Activated gamma-delta T cell (primary cell): ENCODE results near the gene SLC2A8.

Source experiments
- DNase-seq: peaks from one replicate; lab custom pipeline; 2025; lab: John Stamatoyannopoulos, UW

SLC2A8 gene

DNA sequence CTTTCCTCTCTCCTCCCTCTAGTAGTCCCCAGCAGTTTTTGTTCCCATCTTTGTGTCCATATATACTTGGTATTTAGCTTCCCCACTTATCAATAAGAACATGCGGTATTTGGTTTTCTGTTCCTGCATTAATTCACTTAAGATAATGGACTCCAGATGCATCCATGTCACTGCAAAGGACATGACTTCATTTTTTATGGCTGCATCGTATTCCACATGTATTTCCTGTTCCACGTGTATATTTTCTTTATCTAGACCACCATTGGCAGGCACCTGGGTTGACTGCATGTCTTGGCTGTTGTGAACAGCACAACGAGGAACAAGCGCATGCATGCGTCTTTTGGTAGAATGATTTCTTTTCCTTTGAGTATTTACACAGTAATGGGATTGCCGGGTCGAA lies 33.4 kb downstream of the SLC2A8 start:
- no peak for DNase-seq

- no peak for DNase-seq
Observed at GRCh38 chr9:127437497-127438264, 40.7 kb downstream of the SLC2A8 start.

DNA sequence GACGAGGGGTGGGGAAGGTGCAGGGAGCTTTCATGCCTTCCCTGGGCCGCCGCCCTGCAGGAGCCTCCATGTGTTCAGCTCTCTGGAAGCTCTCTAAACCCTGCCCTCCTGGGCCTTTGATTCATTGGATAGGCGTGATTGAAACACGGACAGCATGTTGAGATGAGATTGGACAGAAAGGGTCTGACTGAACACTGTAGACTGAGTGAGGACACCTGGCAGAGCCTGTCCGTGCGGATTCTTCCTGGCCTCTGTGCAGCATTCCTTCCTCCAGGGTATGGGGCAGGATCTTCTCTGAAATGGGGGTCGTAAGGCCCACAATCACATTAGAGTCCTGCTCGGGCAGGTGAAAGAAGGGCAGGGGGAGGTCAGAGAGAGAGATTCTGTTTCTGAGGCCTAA lies 41.4 kb downstream of the SLC2A8 start:
- no peak for DNase-seq

DNA sequence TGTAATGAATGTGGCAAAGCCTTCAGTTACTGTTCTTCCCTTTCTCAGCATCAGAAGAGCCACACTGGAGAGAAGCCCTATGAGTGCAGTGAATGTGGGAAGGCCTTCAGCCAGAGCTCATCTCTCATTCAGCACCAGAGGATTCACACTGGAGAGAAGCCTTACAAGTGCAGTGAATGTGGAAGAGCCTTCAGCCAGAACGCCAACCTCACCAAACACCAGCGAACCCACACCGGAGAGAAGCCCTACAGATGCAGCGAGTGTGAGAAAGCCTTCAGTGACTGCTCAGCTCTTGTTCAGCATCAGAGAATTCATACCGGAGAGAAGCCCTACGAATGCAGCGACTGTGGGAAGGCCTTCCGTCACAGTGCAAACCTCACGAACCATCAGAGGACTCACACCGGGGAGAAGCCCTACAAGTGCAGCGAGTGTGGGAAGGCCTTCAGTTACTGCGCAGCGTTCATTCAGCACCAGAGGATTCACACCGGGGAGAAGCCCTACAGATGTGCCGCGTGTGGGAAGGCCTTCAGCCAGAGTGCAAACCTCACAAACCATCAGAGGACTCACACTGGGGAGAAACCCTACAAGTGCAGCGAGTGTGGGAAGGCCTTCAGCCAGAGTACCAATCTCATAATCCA lies 47.4 kb downstream of the SLC2A8 start:
- DNase-seq = no peak

- DNase-seq = no peak
Observed at GRCh38 chr9:127444921-127445850, 48.2 kb downstream of the SLC2A8 start.

GRCh38 chr9:127445851-127446712 lies 49.1 kb downstream of the SLC2A8 start:
- no peak for DNase-seq

DNA sequence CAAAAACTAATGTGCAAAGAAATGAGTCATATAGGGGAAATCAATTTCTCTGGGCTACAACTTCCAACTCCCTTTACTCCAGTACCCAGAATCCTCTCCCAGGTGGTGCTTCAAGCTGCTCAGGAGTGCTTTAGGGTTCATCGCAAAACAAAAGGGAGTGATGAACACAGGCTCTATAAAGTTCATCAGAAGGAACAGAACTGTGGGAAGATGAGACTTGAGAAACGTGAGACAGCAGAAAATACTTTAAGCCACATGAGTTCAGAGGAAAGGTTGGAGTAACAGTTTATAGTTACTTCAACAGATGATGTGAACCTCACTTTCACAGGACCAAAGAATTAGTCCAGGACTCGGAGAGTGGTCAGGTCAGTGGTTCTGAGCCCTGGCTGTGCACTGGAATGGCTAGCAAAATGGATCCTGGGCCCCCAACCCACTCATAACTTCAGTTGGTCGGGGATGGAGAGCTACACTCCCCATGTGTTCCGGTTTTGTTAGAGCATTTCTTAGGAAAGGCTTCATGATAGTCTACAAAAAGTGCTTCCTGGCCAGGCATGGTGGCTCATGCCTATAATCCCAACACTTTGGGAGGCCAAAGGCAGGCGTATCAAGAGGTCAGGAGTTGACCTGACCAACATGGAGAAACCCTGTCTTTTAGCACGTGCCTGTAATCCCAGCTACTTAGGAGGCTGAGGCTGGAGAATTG lies 49.9 kb downstream of the SLC2A8 start:
- DNase-seq = no peak

GRCh38 chr9:127447416-127448111 lies 50.6 kb downstream of the SLC2A8 start:
- no peak for DNase-seq

DNA sequence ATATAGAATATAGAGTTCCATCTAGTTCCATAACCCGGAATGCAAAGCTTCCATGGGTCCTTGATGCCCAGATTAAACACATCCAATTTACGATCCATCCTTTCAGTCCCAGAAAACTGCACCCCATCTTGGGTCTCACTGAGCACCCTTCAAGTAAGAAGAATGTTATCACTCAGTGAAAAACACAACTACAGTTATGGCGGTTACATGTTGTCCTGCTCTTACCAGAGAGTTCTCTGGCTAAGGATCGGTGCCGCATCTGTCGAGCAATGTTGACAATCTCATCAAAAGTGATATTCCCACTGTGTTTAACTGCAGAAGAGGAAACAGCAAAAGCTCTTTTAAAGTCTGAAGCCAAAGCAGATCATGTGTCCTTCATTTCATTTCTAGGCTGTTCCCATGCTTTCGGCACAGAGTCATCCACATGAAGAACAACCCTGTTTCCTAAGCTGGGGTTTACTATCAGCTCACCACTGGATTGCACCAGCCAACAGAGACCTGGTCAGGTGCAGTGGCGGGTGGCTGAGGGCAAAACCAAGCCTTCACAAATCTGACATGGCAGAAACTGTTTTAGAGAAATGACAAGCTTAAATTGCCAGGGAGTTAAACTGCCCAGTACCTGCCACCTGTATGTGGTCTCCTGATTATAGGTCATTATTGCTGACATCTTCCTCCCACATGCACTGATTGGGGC lies 51.3 kb downstream of the SLC2A8 start:
- DNase-seq = no peak

DNA sequence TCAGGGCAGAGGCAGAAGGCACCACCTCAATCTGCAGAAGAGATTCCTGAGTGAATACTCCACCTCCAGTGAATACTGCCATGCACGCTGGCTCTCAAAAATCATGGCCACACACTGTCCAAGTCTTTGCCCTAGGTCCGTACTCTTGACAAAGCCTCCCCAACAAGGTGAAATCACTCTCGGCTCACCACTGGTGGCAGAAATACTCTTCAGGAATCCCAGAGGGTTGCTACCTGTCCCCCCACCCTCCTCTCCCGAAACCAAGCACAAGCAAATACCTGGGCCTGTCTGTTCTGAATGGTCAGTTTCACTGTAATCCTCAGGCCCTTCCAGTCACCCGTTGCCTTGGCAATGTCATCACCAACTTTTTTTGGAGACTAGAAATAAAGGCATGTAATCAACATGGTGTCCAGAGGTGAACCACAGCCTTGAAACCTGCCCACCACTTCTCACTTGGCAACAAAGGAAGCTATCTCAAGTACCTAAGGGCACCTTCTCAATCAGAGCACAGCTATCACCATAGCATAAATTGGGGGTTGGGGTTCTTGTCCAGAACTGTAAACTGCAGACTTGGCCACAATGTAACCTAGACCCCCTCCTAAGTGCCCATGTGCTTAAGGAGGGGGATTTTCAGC lies 52.5 kb downstream of the SLC2A8 start:
- no peak for DNase-seq

- no peak for DNase-seq
Observed at GRCh38 chr9:127450243-127450760, 53.3 kb downstream of the SLC2A8 start.

GRCh38 chr9:127450830-127451607 lies 54.0 kb downstream of the SLC2A8 start, which contains the start of the genes LRSAM1 and RPL12:
Gene LRSAM1 (plus strand): TSS chr9:127451510. CDS start chr9:127454528, 3,018 bp downstream.
Gene RPL12 (minus strand): TSS chr9:127451406. CDS start chr9:127451317, 89 bp downstream.
- peak; percentile 79 for DNase-seq

GRCh38 chr9:127451608-127451857 lies 54.6 kb downstream of the SLC2A8 start:
- DNase-seq = no peak

GRCh38 chr9:127451858-127452656 lies 55.1 kb downstream of the SLC2A8 start:
- DNase-seq = peak; percentile 15

DNA sequence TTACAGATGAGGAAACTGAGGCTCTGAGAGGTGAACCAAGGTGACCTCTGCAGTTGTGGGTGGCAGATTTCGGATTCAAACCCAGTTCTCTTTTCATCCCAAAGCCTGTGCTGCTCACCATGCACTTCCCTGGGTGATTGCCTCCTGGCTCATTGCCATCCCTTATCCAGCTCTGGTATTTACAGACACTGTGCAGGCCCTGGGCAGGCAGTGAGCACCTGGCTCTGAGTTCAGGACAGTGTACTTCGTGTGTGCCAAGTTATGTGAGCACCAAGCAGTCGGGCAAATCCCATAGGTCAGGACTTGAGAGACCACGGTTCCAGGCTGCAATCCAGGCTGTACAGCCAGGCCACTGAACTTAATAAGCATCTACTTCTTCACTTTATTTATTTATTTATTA lies 55.7 kb downstream of the SLC2A8 start:
- no peak for DNase-seq

- DNase-seq = no peak
Observed at GRCh38 chr9:127455324-127455992, 58.5 kb downstream of the SLC2A8 start.
